ENCODE data around the gene IL17B.

GRCh38 chr5:149415066-149415967 lies 36.2 kb upstream of the IL17B start:
- TF ChIP-seq, protein P1, sequence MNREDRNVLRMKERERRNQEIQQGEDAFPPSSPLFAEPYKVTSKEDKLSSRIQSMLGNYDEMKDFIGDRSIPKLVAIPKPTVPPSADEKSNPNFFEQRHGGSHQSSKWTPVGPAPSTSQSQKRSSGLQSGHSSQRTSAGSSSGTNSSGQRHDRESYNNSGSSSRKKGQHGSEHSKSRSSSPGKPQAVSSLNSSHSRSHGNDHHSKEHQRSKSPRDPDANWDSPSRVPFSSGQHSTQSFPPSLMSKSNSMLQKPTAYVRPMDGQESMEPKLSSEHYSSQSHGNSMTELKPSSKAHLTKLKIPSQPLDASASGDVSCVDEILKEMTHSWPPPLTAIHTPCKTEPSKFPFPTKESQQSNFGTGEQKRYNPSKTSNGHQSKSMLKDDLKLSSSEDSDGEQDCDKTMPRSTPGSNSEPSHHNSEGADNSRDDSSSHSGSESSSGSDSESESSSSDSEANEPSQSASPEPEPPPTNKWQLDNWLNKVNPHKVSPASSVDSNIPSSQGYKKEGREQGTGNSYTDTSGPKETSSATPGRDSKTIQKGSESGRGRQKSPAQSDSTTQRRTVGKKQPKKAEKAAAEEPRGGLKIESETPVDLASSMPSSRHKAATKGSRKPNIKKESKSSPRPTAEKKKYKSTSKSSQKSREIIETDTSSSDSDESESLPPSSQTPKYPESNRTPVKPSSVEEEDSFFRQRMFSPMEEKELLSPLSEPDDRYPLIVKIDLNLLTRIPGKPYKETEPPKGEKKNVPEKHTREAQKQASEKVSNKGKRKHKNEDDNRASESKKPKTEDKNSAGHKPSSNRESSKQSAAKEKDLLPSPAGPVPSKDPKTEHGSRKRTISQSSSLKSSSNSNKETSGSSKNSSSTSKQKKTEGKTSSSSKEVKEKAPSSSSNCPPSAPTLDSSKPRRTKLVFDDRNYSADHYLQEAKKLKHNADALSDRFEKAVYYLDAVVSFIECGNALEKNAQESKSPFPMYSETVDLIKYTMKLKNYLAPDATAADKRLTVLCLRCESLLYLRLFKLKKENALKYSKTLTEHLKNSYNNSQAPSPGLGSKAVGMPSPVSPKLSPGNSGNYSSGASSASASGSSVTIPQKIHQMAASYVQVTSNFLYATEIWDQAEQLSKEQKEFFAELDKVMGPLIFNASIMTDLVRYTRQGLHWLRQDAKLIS (CRISPR knock-in tag; IDR thresholded peaks at IDR 0.05): no peak
- TF ChIP-seq ZFX (CRISPR knock-in tag; IDR thresholded peaks at IDR 0.05; ENCODE audit: low read depth) (no peak), ZNF451 (CRISPR knock-in tag; IDR thresholded peaks at IDR 0.05) (no peak), ZNF230 (CRISPR knock-in tag; IDR thresholded peaks at IDR 0.05) (no peak), TARDBP (CRISPR knock-in tag; IDR thresholded peaks at IDR 0.05) (no peak), ZNF558 (CRISPR knock-in tag; IDR thresholded peaks at IDR 0.05; ENCODE audit: borderline replicate concordance) (no peak), BRF2 (CRISPR knock-in tag; IDR thresholded peaks at IDR 0.05) (no peak), TCF12 (IDR thresholded peaks at IDR 0.05) (no peak), TCF12 (CRISPR knock-in tag; IDR thresholded peaks at IDR 0.05) (no peak), ZNF34 (CRISPR knock-in tag; IDR thresholded peaks at IDR 0.05; ENCODE audit: borderline replicate concordance) (no peak)
- TF ChIP-seq, protein P2, sequence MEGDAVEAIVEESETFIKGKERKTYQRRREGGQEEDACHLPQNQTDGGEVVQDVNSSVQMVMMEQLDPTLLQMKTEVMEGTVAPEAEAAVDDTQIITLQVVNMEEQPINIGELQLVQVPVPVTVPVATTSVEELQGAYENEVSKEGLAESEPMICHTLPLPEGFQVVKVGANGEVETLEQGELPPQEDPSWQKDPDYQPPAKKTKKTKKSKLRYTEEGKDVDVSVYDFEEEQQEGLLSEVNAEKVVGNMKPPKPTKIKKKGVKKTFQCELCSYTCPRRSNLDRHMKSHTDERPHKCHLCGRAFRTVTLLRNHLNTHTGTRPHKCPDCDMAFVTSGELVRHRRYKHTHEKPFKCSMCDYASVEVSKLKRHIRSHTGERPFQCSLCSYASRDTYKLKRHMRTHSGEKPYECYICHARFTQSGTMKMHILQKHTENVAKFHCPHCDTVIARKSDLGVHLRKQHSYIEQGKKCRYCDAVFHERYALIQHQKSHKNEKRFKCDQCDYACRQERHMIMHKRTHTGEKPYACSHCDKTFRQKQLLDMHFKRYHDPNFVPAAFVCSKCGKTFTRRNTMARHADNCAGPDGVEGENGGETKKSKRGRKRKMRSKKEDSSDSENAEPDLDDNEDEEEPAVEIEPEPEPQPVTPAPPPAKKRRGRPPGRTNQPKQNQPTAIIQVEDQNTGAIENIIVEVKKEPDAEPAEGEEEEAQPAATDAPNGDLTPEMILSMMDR (CRISPR knock-in tag; IDR thresholded peaks at IDR 0.05): no peak
- TF ChIP-seq, protein P3, sequence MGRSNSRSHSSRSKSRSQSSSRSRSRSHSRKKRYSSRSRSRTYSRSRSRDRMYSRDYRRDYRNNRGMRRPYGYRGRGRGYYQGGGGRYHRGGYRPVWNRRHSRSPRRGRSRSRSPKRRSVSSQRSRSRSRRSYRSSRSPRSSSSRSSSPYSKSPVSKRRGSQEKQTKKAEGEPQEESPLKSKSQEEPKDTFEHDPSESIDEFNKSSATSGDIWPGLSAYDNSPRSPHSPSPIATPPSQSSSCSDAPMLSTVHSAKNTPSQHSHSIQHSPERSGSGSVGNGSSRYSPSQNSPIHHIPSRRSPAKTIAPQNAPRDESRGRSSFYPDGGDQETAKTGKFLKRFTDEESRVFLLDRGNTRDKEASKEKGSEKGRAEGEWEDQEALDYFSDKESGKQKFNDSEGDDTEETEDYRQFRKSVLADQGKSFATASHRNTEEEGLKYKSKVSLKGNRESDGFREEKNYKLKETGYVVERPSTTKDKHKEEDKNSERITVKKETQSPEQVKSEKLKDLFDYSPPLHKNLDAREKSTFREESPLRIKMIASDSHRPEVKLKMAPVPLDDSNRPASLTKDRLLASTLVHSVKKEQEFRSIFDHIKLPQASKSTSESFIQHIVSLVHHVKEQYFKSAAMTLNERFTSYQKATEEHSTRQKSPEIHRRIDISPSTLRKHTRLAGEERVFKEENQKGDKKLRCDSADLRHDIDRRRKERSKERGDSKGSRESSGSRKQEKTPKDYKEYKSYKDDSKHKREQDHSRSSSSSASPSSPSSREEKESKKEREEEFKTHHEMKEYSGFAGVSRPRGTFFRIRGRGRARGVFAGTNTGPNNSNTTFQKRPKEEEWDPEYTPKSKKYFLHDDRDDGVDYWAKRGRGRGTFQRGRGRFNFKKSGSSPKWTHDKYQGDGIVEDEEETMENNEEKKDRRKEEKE (IDR thresholded peaks at IDR 0.05): no peak
- TF ChIP-seq, protein P4, sequence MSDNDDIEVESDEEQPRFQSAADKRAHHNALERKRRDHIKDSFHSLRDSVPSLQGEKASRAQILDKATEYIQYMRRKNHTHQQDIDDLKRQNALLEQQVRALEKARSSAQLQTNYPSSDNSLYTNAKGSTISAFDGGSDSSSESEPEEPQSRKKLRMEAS (IDR thresholded peaks at IDR 0.05): no peak
- TF ChIP-seq, protein P5, sequence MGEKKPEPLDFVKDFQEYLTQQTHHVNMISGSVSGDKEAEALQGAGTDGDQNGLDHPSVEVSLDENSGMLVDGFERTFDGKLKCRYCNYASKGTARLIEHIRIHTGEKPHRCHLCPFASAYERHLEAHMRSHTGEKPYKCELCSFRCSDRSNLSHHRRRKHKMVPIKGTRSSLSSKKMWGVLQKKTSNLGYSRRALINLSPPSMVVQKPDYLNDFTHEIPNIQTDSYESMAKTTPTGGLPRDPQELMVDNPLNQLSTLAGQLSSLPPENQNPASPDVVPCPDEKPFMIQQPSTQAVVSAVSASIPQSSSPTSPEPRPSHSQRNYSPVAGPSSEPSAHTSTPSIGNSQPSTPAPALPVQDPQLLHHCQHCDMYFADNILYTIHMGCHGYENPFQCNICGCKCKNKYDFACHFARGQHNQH (CRISPR knock-in tag; IDR thresholded peaks at IDR 0.05): no peak
